Measurements from ENCODE around the gene HDAC4.

DNA sequence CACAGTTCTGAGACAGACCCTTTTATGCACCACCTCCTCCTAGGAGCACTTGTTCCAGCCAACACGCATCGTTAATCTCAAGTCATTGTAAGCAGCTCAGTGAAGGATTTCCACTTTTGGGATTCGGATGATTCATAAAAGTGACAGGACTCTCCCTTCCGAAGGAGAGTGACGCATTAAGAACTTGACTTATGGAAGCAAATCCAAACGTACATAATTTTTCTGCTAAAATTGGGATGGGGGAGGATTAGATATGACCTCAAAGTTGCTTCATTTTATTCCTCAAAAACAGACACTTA, 387.2 kb downstream of the HDAC4 start:
- TF ChIP-seq RAD51 (IDR thresholded peaks at IDR 0.05) (no peak), CBFB (IDR thresholded peaks at IDR 0.05; ENCODE audit: low read depth) (no peak), SP1 (IDR thresholded peaks at IDR 0.05; ENCODE audit: low read depth, low read length) (no peak), POLR2A (IDR thresholded peaks at IDR 0.05; ENCODE audit: low read depth, low read length) (no peak), NR2C1 (IDR thresholded peaks at IDR 0.05) (no peak)
- TF ChIP-seq, protein P1, sequence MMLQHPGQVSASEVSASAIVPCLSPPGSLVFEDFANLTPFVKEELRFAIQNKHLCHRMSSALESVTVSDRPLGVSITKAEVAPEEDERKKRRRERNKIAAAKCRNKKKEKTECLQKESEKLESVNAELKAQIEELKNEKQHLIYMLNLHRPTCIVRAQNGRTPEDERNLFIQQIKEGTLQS (IDR thresholded peaks at IDR 0.05; ENCODE audit: borderline replicate concordance, extremely low read depth, low read depth, low read length), result no peak
- TF ChIP-seq, protein P2, sequence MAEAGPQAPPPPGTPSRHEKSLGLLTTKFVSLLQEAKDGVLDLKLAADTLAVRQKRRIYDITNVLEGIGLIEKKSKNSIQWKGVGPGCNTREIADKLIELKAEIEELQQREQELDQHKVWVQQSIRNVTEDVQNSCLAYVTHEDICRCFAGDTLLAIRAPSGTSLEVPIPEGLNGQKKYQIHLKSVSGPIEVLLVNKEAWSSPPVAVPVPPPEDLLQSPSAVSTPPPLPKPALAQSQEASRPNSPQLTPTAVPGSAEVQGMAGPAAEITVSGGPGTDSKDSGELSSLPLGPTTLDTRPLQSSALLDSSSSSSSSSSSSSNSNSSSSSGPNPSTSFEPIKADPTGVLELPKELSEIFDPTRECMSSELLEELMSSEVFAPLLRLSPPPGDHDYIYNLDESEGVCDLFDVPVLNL (IDR thresholded peaks at IDR 0.05; ENCODE audit: low read depth, low read length), result no peak
- TF ChIP-seq, protein P3, sequence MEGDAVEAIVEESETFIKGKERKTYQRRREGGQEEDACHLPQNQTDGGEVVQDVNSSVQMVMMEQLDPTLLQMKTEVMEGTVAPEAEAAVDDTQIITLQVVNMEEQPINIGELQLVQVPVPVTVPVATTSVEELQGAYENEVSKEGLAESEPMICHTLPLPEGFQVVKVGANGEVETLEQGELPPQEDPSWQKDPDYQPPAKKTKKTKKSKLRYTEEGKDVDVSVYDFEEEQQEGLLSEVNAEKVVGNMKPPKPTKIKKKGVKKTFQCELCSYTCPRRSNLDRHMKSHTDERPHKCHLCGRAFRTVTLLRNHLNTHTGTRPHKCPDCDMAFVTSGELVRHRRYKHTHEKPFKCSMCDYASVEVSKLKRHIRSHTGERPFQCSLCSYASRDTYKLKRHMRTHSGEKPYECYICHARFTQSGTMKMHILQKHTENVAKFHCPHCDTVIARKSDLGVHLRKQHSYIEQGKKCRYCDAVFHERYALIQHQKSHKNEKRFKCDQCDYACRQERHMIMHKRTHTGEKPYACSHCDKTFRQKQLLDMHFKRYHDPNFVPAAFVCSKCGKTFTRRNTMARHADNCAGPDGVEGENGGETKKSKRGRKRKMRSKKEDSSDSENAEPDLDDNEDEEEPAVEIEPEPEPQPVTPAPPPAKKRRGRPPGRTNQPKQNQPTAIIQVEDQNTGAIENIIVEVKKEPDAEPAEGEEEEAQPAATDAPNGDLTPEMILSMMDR (IDR thresholded peaks at IDR 0.05 in 2 of 3, conservative IDR thresholded peaks at IDR 0.05 in 1 of 3; ENCODE audit: control insufficient read depth in 2 of 3, extremely low read depth in 1 of 3, insufficient read depth in 1 of 3, low read depth in 3 of 3, low read length in 3 of 3), result no peak

Measured in GM12878 (cell line).